PC-3 (cell line): Measurements from ENCODE around the gene APCDD1. TPM values are rescaled to one million over a fixed set of nuclear protein-coding genes. Genes with fewer than 3 reads are reported as not detected.

Experiments used
- ATAC-seq: fragments of 200-7000 bp; cut with Tn5 transposase; 2 replicates; pipeline ENCODE4 v1.9.1; 2020; ENCODE audit warnings: mild to moderate bottlenecking, moderate library complexity
- BruUV-seq: library from RNA; stranded (reverse); fragments of 400-500 nt; replicated peaks from 2 replicates; lab custom pipeline; 2021; lab: Mats Ljungman, UMichigan
- CTCF ChIA-PET: fragments of 300-600 bp; sonication (Branson Sonifier 250); formaldehyde crosslinking; loops from one replicate; lab custom pipeline; 2022; ENCODE audit warnings: antibody characterized with exemption; lab: Charles Lee
- POLR2A ChIA-PET: fragments of 300-600 bp; sonication (Branson Sonifier 250); formaldehyde crosslinking; loops from one replicate; lab custom pipeline; 2022; ENCODE audit warnings: antibody characterized with exemption; ENCODE audit not compliant: unreplicated experiment; lab: Charles Lee
- DNase-seq: peaks from one replicate; pipeline ENCODE4 v3.0.0-alpha.2; 2015
- H2AFZ ChIP-seq: fragments of 300-600 bp; sonication (generic); 2 replicates; pipeline ENCODE4 v1.6.0; 2016; ENCODE audit warnings: antibody characterized with exemption, low read length
- H3F3A ChIP-seq: fragments of 300-600 bp; sonication (generic); one replicate; pipeline ENCODE4 v1.6.0; 2017; ENCODE audit warnings: antibody characterized with exemption, low read length, control low read depth, mild to moderate bottlenecking; ENCODE audit not compliant: unreplicated experiment
- H3K27ac ChIP-seq: fragments of 300-600 bp; sonication (generic); 2 replicates; pipeline ENCODE4 v1.5.1; 2016; ENCODE audit warnings: mild to moderate bottlenecking, low read length
- H3K27me3 ChIP-seq: fragments of 300-600 bp; sonication (generic); 2 replicates; pipeline ENCODE4 v1.6.1; 2016; ENCODE audit warnings: low read length, mixed read lengths
- H3K36me3 ChIP-seq: fragments of 300-600 bp; sonication (generic); 2 replicates; pipeline ENCODE4 v1.6.1; 2016; ENCODE audit warnings: low read depth, mixed run types, low read length, mixed read lengths
- H3K4me1 ChIP-seq: fragments of 300-600 bp; sonication (generic); 2 replicates; pipeline ENCODE4 v1.5.1; 2016; ENCODE audit warnings: low read length; ENCODE audit not compliant: insufficient read depth
- H3K4me2 ChIP-seq: fragments of 300-600 bp; sonication (generic); 2 replicates; pipeline ENCODE4 v1.6.0; 2016; ENCODE audit warnings: low read length
- H3K4me3 ChIP-seq: fragments of 300-600 bp; sonication (generic); 2 replicates; pipeline ENCODE4 v1.5.1; 2016; ENCODE audit warnings: mild to moderate bottlenecking, low read length, mixed read lengths
- H3K79me2 ChIP-seq: fragments of 300-600 bp; sonication (generic); 2 replicates; pipeline ENCODE4 v1.6.1; 2017; ENCODE audit warnings: low read length, mixed read lengths
- H3K9ac ChIP-seq: fragments of 300-600 bp; sonication (generic); 2 replicates; pipeline ENCODE4 v1.6.0; 2016; ENCODE audit warnings: mild to moderate bottlenecking, low read length
- H3K9me2 ChIP-seq: fragments of 300-600 bp; sonication (generic); replicated peaks from 2 replicates; pipeline ENCODE4 v1.6.1; 2016; ENCODE audit warnings: mixed run types, low read length, mixed read lengths
- H3K9me3 ChIP-seq: fragments of 300-600 bp; sonication (generic); 2 replicates; pipeline ENCODE4 v1.6.1; 2016; ENCODE audit warnings: low read length, mixed read lengths
- H4K20me1 ChIP-seq: fragments of 300-600 bp; sonication (generic); 2 replicates; pipeline ENCODE4 v1.6.1; 2016; ENCODE audit warnings: low read length, mixed read lengths
- EZH2 ChIP-seq: fragments of 300-600 bp; sonication (generic); IDR thresholded peaks from one replicate; pipeline ENCODE4 v1.6.1; 2017; ENCODE audit warnings: antibody characterized with exemption, mild to moderate bottlenecking, low read length; ENCODE audit not compliant: unreplicated experiment
- EZH2phosphoT487 ChIP-seq: fragments of 300-600 bp; sonication (generic); IDR thresholded peaks from 2 replicates; pipeline ENCODE4 v1.6.1; 2018; ENCODE audit warnings: mild to moderate bottlenecking, antibody characterized with exemption, low read length, borderline replicate concordance
- intact Hi-C: fragments of 100-400 bp; cut with micrococcal nuclease; formaldehyde crosslinking; loops from 2 replicates; pipeline ENCODE4 v1.9.0; 2023
- total RNA-seq: library from RNA; depleted of rRNA; stranded (reverse); fragments of >200 nt; gene quantifications from 2 replicates; pipeline ENCODE4 v1.2.3, GENCODE V29; 2014
- TF ChIP-seq, protein P1 (sequence below): fragments of 300-600 bp; sonication (generic); conservative IDR thresholded peaks from 2 replicates; pipeline ENCODE4 v1.5.1; 2017; ENCODE audit warnings: antibody characterized with exemption, low read depth, mild to moderate bottlenecking, low read length

APCDD1 gene
- total RNA-seq, 1 experiment from 2014 or later, result not detected

DNA sequence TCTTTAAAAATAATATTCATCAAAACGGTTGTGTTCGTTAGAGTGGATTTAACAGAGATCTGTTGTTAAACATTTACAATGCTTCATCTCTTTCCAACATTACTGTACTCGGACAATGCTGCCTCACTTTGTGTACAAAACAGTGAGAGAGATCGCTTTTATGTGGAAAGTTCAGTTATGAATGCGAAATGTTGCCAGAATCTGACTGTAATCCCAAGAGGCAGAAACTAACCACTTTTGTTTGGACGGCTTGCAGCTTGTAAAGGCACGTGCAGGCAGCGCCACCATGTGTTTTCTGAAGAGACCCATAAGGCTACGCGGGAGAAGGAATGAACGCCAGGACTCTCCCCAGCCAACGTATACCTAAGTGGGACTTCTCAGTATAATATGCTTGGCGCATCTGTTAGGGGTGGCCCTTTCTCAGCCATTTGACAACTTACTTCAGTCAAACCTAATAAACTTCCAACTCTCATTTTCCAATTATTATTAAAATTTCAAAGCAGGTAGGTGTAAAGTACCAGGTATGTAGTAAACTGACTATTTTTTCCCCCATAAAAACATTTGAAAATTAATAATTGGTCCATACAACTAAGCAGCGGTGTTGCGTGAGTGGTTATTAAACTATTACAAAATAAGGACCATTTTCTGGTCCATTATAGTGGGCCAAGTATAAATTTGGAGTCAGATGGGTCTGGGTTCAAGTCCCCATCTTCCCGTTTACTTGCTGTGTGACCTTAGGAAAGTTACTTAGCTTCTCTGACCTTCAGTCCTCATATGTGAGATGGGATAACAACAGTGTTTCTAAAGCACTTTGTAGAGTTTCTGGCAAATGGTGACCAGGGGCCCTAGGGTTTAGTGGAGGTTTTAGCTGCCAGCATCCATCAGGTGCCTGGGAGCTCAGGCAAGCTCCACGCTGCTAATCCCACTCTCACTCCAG, 65.8 kb downstream of the APCDD1 start:
- Histone ChIP-seq H3K79me2 (no peaks in the 10 kb centered on the region), H3K36me3 (no peaks in the 10 kb centered on the region), H3K9ac (no peak overlapping the region), H2AFZ (peak overlapping the region; percentile 48), H3K27me3 (peaks cover 45% of the 10 kb centered on the region), H4K20me1 (no peaks in the 10 kb centered on the region), H3K9me2 (no peaks in the 10 kb centered on the region), H3K4me3 (peak overlapping the region; percentile 36; the same call in 1 of the 2 replicates), H3K9me3 (no peaks in the 10 kb centered on the region), H3K4me2 (peak overlapping the region; percentile 70), H3F3A (no peaks in the 10 kb centered on the region), H3K4me1 (peaks cover 13% of the 10 kb centered on the region), H3K27ac (no peak overlapping the region)
- ChIA-PET POLR2A (no interaction called here), CTCF (interaction anchor here (1.3 kb wide), 1 partner anchor 514 kb away, joined by 6 read pairs; no protein-coding TSS in a partner anchor)
- TF ChIP-seq EZH2, result no peak
- TF ChIP-seq, protein P1, sequence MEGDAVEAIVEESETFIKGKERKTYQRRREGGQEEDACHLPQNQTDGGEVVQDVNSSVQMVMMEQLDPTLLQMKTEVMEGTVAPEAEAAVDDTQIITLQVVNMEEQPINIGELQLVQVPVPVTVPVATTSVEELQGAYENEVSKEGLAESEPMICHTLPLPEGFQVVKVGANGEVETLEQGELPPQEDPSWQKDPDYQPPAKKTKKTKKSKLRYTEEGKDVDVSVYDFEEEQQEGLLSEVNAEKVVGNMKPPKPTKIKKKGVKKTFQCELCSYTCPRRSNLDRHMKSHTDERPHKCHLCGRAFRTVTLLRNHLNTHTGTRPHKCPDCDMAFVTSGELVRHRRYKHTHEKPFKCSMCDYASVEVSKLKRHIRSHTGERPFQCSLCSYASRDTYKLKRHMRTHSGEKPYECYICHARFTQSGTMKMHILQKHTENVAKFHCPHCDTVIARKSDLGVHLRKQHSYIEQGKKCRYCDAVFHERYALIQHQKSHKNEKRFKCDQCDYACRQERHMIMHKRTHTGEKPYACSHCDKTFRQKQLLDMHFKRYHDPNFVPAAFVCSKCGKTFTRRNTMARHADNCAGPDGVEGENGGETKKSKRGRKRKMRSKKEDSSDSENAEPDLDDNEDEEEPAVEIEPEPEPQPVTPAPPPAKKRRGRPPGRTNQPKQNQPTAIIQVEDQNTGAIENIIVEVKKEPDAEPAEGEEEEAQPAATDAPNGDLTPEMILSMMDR, result peak; percentile 91
- ATAC-seq (peak; percentile 95), DNase-seq (peak; percentile 82)
- BruUV-seq, result no TSS peak
- intact Hi-C loops, result loop anchor here (1.0 to 10.0 kb wide), 4 partner anchors 65 to 785 kb away; partner anchors contain the start of gene APCDD1

DNA sequence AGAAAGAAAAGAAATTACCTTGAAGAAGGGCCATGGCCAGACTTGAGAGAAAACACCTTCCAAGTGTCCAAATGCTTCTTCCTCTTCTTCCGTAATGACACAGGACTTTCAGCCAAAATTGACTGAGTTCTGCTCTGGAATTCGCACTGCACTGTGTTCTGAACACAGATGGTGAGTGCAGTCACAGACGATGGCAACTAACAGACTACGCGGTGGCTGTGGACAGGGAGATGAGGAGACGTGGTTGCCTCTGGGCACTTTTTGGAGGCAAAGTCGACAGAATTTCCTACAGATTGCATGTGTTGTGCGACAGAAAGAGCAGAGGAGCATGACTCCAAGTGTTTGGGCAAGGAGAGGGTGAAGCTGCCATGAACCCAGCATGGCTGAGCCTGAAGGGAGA, 67.1 kb downstream of the APCDD1 start:
- H3K9ac ChIP-seq, result no peak overlapping the region
- no TSS peak for BruUV-seq
- no peaks in the 10 kb centered on the region for H3K9me2 ChIP-seq
- no peak overlapping the region for H3K4me2 ChIP-seq
- peaks cover 5% of the 10 kb centered on the region for H3K79me2 ChIP-seq
- TF ChIP-seq EZH2, result no peak
- no peak for TF ChIP-seq EZH2phosphoT487
- TF ChIP-seq, protein P1, result no peak
- intact Hi-C loops, result loop anchor here (10.0 kb wide), 1 partner anchor 787 kb away; no protein-coding TSS in a partner anchor
- POLR2A ChIA-PET, result no interaction called here
- DNase-seq, result no peak
- CTCF ChIA-PET, result no interaction called here
- no peak for ATAC-seq
- H3K9me3 ChIP-seq, result no peaks in the 10 kb centered on the region
- no peaks in the 10 kb centered on the region for H4K20me1 ChIP-seq
- H3K27me3 ChIP-seq, result peaks cover 32% of the 10 kb centered on the region
- no peak overlapping the region for H3K27ac ChIP-seq
- H3F3A ChIP-seq, result no peaks in the 10 kb centered on the region
- no peak overlapping the region for H3K4me3 ChIP-seq
- H3K36me3 ChIP-seq, result no peaks in the 10 kb centered on the region
- peaks cover 17% of the 10 kb centered on the region for H3K4me1 ChIP-seq
- no peak overlapping the region for H2AFZ ChIP-seq

DNA sequence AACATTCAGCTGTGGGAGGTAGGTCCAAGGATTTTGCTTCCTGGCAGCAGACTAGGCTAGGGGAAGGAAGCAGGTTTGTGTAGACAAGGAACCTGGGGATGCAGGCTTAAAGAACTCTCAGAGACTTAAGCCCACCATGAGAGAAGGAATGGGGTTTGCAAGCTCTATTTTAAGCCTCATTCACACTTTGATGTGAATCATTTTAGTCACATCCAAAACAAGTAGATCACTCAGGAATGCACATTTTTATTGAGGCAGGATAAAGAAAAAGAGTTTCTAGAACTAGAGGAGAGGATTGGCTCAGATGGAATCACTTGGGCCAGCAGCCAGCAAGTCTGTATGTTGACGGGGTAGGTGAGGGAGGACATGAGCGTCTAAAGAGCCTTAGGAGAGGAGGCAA, 68.1 kb downstream of the APCDD1 start:
- Histone ChIP-seq H3K36me3 (no peaks in the 10 kb centered on the region), H3K79me2 (peaks cover 15% of the 10 kb centered on the region), H3K9me3 (no peaks in the 10 kb centered on the region), H3K4me3 (no peak overlapping the region), H3F3A (no peaks in the 10 kb centered on the region), H4K20me1 (no peaks in the 10 kb centered on the region), H3K9ac (no peak overlapping the region), H2AFZ (no peak overlapping the region), H3K27me3 (peaks cover 22% of the 10 kb centered on the region), H3K9me2 (no peaks in the 10 kb centered on the region), H3K4me1 (peaks cover 19% of the 10 kb centered on the region), H3K27ac (no peak overlapping the region), H3K4me2 (no peak overlapping the region)
- POLR2A ChIA-PET, result no interaction called here
- BruUV-seq, result no TSS peak
- CTCF ChIA-PET, result no interaction called here
- intact Hi-C loops, result loop anchor here (10.0 kb wide), 1 partner anchor 788 kb away; no protein-coding TSS in a partner anchor
- no peak for TF ChIP-seq EZH2phosphoT487
- TF ChIP-seq, protein P1, result no peak
- no peak for TF ChIP-seq EZH2
- DNase-seq (no peak), ATAC-seq (no peak)
